Uterus (tissue), 4 donors: ENCODE results near the gene ABCB8. TPM values are rescaled to one million over a fixed set of nuclear protein-coding genes. Genes with fewer than 3 reads are reported as not detected.

Source experiments
- DNase-seq, 2 donors: peaks; one replicate each; pipeline ENCODE4 v3.0.0-alpha.2; 2019 to 2020
- H3K27ac ChIP-seq, 2 donors: fragments of 200-600 bp; sonication (generic); 1 replicate in 1 of 2; 2 replicates in 1 of 2; pipeline ENCODE4 v1.5.1; 2016 to 2018
- H3K27me3 ChIP-seq, 2 donors: fragments of 200-600 bp; sonication (generic); one replicate each; pipeline ENCODE4 v1.5.1; 2018 to 2019; ENCODE audit warnings: control low read depth in 1 of 2
- H3K36me3 ChIP-seq, 2 donors: fragments of 200-600 bp; sonication (generic); one replicate each; pipeline ENCODE4 v1.5.1; 2019; ENCODE audit warnings: control low read depth in 1 of 2
- H3K4me1 ChIP-seq, 2 donors: fragments of 200-600 bp; sonication (generic); one replicate each; pipeline ENCODE4 v1.5.1; 2018 to 2019; ENCODE audit warnings: control low read depth in 1 of 2
- H3K4me3 ChIP-seq, 2 donors: fragments of 200-600 bp; sonication (generic); 1 replicate in 1 of 2; 2 replicates in 1 of 2; pipeline ENCODE4 v1.5.1; 2018 to 2019; ENCODE audit warnings: mild to moderate bottlenecking in 1 of 2
- H3K9me3 ChIP-seq, 2 donors: fragments of 200-600 bp; sonication (generic); one replicate each; pipeline ENCODE4 v1.5.1; 2019; ENCODE audit warnings: control low read depth in 1 of 2
- POLR2A ChIP-seq, 2 donors: fragments of 450-650 bp; IDR thresholded peaks; one replicate each; pipeline ENCODE4 v1.6.1; 2016; ENCODE audit warnings: antibody characterized with exemption in 2 of 2, mild to moderate bottlenecking in 1 of 2, moderate library complexity in 1 of 2
- intact Hi-C: fragments of 100-400 bp; cut with DNase I; formaldehyde crosslinking; loops from one replicate; pipeline ENCODE4 v1.15.1; 2023; ENCODE audit warnings: low total_unique reads
- total RNA-seq, 4 donors: library from RNA; depleted of rRNA in 3 of 4; stranded (reverse); fragments of >200 nt in 3 of 4; gene quantifications; one replicate each; pipeline versions ENCODE4 v1.1.0 to v1.2.4, GENCODE V29; 2014 to 2023
- TF ChIP-seq, protein P1 (sequence below), 4 experiments: fragments of 200-600 bp in 2 of 4; fragments of 450-650 bp in 2 of 4; sonication (generic) in 2 of 4; IDR thresholded peaks; one replicate each; pipeline ENCODE4 v1.5.1; 2016 to 2019; ENCODE audit warnings: antibody characterized with exemption in 4 of 4, mild to moderate bottlenecking in 2 of 4, moderate library complexity in 1 of 4
- donor health status: DM: yes; HTN: yes; CAD: no.

The ABCB8 gene
- total RNA-seq, 4 donors from 2014 or later, result 18.7 to 54.3 (median 26.0) TPM

DNA sequence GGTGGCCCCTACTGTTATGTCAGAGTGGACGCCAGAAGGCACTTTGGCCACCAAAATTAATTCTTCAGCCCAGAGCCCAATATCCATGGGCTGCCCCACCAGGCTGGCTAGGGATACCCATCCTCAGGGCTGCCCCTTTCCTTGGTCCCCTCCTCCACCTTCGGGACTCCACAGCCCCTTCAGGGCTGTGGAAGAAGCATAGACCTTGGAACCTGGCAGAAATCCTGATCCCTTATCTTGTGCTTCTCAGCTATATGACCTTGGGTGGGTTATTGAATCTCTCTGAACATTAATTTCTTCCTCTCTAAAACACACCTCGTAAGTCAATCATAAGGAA lies 55.5 kb downstream of the ABCB8 start:
- TF ChIP-seq POLR2A (IDR thresholded peaks at IDR 0.05), result no peak
- TF ChIP-seq, protein P1, sequence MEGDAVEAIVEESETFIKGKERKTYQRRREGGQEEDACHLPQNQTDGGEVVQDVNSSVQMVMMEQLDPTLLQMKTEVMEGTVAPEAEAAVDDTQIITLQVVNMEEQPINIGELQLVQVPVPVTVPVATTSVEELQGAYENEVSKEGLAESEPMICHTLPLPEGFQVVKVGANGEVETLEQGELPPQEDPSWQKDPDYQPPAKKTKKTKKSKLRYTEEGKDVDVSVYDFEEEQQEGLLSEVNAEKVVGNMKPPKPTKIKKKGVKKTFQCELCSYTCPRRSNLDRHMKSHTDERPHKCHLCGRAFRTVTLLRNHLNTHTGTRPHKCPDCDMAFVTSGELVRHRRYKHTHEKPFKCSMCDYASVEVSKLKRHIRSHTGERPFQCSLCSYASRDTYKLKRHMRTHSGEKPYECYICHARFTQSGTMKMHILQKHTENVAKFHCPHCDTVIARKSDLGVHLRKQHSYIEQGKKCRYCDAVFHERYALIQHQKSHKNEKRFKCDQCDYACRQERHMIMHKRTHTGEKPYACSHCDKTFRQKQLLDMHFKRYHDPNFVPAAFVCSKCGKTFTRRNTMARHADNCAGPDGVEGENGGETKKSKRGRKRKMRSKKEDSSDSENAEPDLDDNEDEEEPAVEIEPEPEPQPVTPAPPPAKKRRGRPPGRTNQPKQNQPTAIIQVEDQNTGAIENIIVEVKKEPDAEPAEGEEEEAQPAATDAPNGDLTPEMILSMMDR (IDR thresholded peaks at IDR 0.05), result no peak
- Histone ChIP-seq H3K27me3 (no peaks in the 10 kb centered on the region), H3K9me3 (no peaks in the 10 kb centered on the region), H3K27ac (peak overlapping the region; percentile 90 to 93), H3K4me1 (peaks cover 0 to 32% of the 10 kb centered on the region in 2 donors), H3K4me3 (peak overlapping the region; percentile 73 to 80), H3K36me3 (no peaks in the 10 kb centered on the region)
- no peak for DNase-seq
- intact Hi-C loops, result no loop called here

DNA sequence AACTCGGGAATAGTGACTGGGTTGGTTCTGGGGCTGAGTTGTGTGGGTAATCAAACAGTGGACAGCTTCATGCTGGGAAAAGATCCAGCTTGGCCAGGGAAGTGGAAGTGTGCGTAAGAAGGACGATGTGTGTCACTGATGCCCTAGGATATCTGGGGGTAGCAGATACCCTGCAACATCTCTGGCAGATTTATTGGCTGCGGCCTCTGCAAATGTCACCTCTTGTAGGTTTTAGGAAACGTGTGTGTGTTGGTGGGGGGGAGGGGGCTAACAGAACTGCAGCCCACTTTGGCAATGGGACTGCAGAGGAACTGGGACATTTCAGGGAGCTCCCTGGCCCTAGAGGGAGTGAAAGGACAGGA lies 57.1 kb downstream of the ABCB8 start:
- no peaks in the 10 kb centered on the region for H3K9me3 ChIP-seq
- intact Hi-C loops, result no loop called here
- peaks cover 0 to 32% of the 10 kb centered on the region in 2 donors for H3K4me1 ChIP-seq
- H3K27ac ChIP-seq, result peak overlapping the region; percentile 86 to 88
- DNase-seq, result peak; percentile 20 to 40
- H3K27me3 ChIP-seq, result no peaks in the 10 kb centered on the region
- TF ChIP-seq, protein P1 (IDR thresholded peaks at IDR 0.05), result no peak
- no peak for TF ChIP-seq POLR2A (IDR thresholded peaks at IDR 0.05)
- H3K36me3 ChIP-seq, result no peaks in the 10 kb centered on the region
- H3K4me3 ChIP-seq, result no peak overlapping the region

DNA sequence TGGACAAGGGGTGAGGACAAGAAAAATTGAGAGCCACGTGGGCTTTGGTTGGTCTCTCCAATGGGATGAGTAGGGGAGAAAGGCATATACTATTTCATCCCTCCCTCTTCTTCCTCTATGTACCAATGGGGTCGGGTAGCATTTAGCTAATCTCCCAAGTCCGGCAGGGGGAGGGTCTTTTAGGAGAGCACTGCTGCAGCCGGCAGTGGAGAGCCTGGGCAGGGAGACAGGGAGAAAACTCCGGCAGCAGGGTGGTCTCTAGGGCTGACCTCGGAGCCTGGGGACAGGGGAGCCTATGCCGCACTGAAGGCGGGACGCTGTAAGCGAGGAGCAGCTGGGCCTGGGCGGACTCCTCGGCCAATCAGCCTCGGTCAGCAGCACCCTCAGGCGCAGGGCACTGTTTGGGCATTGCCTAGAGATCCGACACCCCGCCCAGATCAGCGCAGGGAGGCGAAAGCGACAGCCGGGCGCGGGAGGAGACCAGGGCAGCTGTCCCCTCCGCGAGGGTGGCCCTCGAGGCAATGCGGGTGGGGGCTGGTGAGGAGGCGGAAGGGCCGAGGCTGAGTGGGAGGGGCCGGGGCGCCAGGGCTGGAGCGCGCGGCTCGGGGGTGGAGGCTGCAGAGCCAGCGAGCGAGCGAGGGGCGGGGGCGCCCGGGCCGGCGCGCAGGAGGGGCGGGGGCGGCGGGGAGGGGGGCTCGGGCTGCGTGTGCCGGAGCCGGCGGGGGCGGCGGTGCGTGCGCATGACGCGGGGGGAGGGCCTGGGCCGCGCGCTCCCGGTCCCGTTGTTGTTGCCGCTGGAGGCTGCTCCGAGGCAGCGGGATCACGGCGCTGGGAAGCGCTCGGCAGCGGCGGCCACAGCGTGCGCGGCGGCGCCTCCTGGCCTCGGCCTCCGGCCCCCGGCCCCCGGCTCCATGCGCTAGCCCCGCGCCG lies 57.7 kb downstream of the ABCB8 start, which contains the start of gene AGAP3:
Gene AGAP3 (plus strand): TSS at position 785 of the 930 bp plus-strand sequence. CDS start 267 bp downstream, outside the sequence.
- peaks cover 0 to 31% of the 10 kb centered on the region in 2 donors for H3K4me1 ChIP-seq
- TF ChIP-seq POLR2A (IDR thresholded peaks at IDR 0.05), result peak; percentile 49 to 71
- TF ChIP-seq, protein P1 (IDR thresholded peaks at IDR 0.05), result no peak
- intact Hi-C loops, result no loop called here

DNA sequence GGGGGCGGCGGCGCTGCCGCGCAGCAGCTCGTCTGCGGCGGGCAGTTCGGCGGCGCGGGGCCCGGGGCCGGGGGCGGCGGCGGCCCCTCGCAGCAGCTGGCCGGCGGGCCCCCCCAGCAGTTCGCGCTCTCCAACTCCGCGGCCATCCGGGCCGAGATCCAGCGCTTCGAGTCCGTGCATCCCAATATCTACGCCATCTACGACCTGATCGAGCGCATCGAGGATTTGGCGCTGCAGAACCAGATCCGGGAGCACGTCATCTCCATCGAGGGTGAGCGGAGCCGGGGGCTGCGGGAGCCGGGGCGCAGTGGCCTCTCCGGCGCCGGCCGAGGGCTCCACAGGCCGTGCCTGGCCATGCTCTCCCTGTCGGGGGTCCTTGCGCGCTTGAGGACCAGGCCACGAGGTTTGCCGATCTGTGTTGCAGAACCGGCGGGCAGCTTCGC lies 58.6 kb downstream of the ABCB8 start:
- no peak for TF ChIP-seq POLR2A (IDR thresholded peaks at IDR 0.05)
- TF ChIP-seq, protein P1 (IDR thresholded peaks at IDR 0.05), result no peak
- H3K4me3 ChIP-seq, result peak overlapping the region; percentile 58 to 94
- intact Hi-C loops, result no loop called here
- no peaks in the 10 kb centered on the region for H3K27me3 ChIP-seq
- H3K27ac ChIP-seq, result peak overlapping the region; percentile 73 to 88
- DNase-seq, result no peak
- no peaks in the 10 kb centered on the region for H3K36me3 ChIP-seq
- H3K9me3 ChIP-seq, result no peaks in the 10 kb centered on the region
- peaks cover 0 to 22% of the 10 kb centered on the region in 2 donors for H3K4me1 ChIP-seq

More for the DNA sequence above, 57.7 kb downstream of the ABCB8 start, which contains the start of gene AGAP3:
- Histone ChIP-seq H3K36me3 (no peaks in the 10 kb centered on the region), H3K9me3 (no peaks in the 10 kb centered on the region), H3K4me3 (peak within 1 kb of the TSS; percentile 58 to 94), H3K27me3 (no peaks in the 10 kb centered on the region), H3K27ac (peak within 1 kb of the TSS; percentile 86 to 88)
- DNase-seq, result peak; percentile 84 to 85
